ENCODE data around the gene QSOX1. TPM values are rescaled to one million over a fixed set of nuclear protein-coding genes. Genes with fewer than 3 reads are reported as not detected.

The QSOX1 gene
- total and polyA plus RNA-seq, 2 of the 4 experiments (the other 2 are of a cell fraction), result 102 to 791 TPM

DNA sequence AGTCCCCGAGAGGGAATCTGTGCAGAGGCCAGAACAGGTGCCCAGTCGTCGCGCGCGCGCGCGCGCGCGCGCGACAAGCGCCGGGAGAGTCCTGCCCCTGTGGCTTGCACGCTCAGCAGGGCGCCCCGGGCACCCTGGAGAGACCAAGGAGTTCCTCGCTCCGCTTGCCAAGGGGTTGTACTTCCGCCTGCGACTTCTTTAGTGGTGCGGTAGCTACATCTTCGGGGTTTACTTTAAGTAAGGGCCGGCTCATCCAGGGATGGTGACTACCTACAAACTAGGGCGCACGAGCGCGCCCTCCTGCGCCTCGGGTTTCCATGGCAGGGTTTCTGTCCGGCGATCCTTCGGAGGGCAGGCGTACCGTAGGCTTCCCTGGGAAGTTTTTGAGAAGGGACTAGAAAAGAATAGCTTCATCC, 76.8 kb downstream of the QSOX1 start:
- Histone ChIP-seq H3K14ac (replicated peaks; ENCODE audit: low read depth, low read length) (no peak overlapping the region), H2AK5ac (ENCODE audit: low read depth, low read length) (no peak overlapping the region), H3K79me1 (ENCODE audit: low read depth in 1 of 2, low read length in 2 of 2) (no peaks in the 10 kb centered on the region), H2BK5ac (ENCODE audit: low read depth, low read length, poor library complexity, severe bottlenecking) (no peak overlapping the region), H2BK15ac (ENCODE audit: low read depth, low read length) (no peak overlapping the region), H3K4me2 (ENCODE audit: low read depth, low read length) (peak overlapping the region; percentile 70), H4K91ac (ENCODE audit: insufficient read depth, low read depth, low read length) (no peak overlapping the region), H3K9ac (ENCODE audit: low read depth, low read length) (no peak overlapping the region), H3K23ac (ENCODE audit: low read depth, low read length) (no peak overlapping the region), H3K18ac (ENCODE audit: low read depth, low read length) (no peak overlapping the region), H4K5ac (ENCODE audit: low read depth, low read length) (no peak overlapping the region), H3K27ac (ENCODE audit: insufficient read depth, low read length) (no peak overlapping the region), H2AFZ (replicated peaks; ENCODE audit: low read length, poor library complexity) (peak overlapping the region; percentile 82), H2BK20ac (ENCODE audit: low read depth, low read length) (no peak overlapping the region), H3K4me3 (ENCODE audit: insufficient read depth, low read depth, low read length) (peak overlapping the region; percentile 64; the same call in 1 of the 2 replicates), H2BK120ac (ENCODE audit: low read depth, low read length) (no peak overlapping the region), H3K9me1 (ENCODE audit: insufficient read depth, low read length) (peaks cover 4% of the 10 kb centered on the region; the same call in 1 of the 2 replicates), H3K4ac (ENCODE audit: low read depth, low read length) (no peak overlapping the region), H2AK9ac (replicated peaks; ENCODE audit: low read depth, low read length, poor library complexity) (no peak overlapping the region), H3K9me3 (ENCODE audit: control insufficient read depth, insufficient read depth, low read length) (peaks cover 10% of the 10 kb centered on the region; the same call in 1 of the 2 replicates), H3K4me1 (ENCODE audit: control insufficient read depth, insufficient read depth, low read length) (no peaks in the 10 kb centered on the region; the same call in 1 of the 2 replicates), H4K20me1 (ENCODE audit: insufficient read depth, low read length) (peaks cover 32% of the 10 kb centered on the region), H3K56ac (ENCODE audit: extremely low read depth, insufficient read depth, low read length) (no peak overlapping the region), H3K36me3 (ENCODE audit: control insufficient read depth, insufficient read depth, low read length) (no peaks in the 10 kb centered on the region), H3K27me3 (ENCODE audit: control insufficient read depth, insufficient read depth, low read length) (peaks cover 81% of the 10 kb centered on the region), H4K8ac (ENCODE audit: low read depth in 2 of 2, low read length in 2 of 2) (no peak overlapping the region)
- WGBS, 2 experiments (ENCODE audit: extremely low coverage in 2 of 2, insufficient read length in 1 of 2), result 0% methylated on average over 12 of the region's 37 CpGs; no CpG with 5 or more reads in 1 of the 2 experiments
- POLR2A ChIA-PET (ENCODE audit: unreplicated experiment), result no interaction called here
- dilution Hi-C loops (cut with HindIII; ENCODE audit: low sequenced_read_pairs, unreplicated experiment) (no loop called here), intact Hi-C loops (cut with micrococcal nuclease) (no loop called here), in situ Hi-C loops (cut with MboI; ENCODE audit: low sequenced_read_pairs) (no loop called here)
- DNase-seq (peak; percentile 45), ATAC-seq (ENCODE audit: low read depth) (peak; percentile 3)
- TF ChIP-seq BHLHE40 (IDR thresholded peaks at IDR 0.05; ENCODE audit: low read depth, low read length), result no peak
- no peak for TF ChIP-seq FOS (IDR thresholded peaks at IDR 0.05; ENCODE audit: low read depth, low read length)
- TF ChIP-seq RFX5 (IDR thresholded peaks at IDR 0.05; ENCODE audit: low read depth, low read length), result no peak
- no peak for TF ChIP-seq RCOR1 (IDR thresholded peaks at IDR 0.05; ENCODE audit: insufficient replicate concordance, low read length)
- TF ChIP-seq NFE2L2 (IDR thresholded peaks at IDR 0.05; ENCODE audit: low read depth, low read length), result no peak
- TF ChIP-seq MXI1 (IDR thresholded peaks at IDR 0.05; ENCODE audit: borderline replicate concordance, low read depth, low read length), result no peak
- no peak for TF ChIP-seq SMC3 (IDR thresholded peaks at IDR 0.05; ENCODE audit: low read depth, low read length)
- no TSS peak for BruUV-seq (replicated peaks)
- CTCF ChIA-PET, result no interaction called here
